HG02885 (cell line): ENCODE results near the gene DSCAM.

Experiments used
- ATAC-seq: cut with Tn5 transposase; IDR thresholded peaks from one replicate; pipeline ENCODE4 v1.9.1; 2021; ENCODE audit warnings: mild to moderate bottlenecking; ENCODE audit not compliant: unreplicated experiment, poor library complexity

The DSCAM gene

GRCh38 chr21:40623528-40623927, 223.4 kb downstream of the DSCAM start:
- no peak for ATAC-seq

- no peak for ATAC-seq
These were observed 224.4 kb downstream of the DSCAM start for GRCh38 chr21:40622531-40622930.

- ATAC-seq: no peak
These were observed 226.4 kb downstream of the DSCAM start for GRCh38 chr21:40620386-40621145.

- ATAC-seq: no peak
These were observed 228.6 kb downstream of the DSCAM start for GRCh38 chr21:40618191-40618973.

- ATAC-seq: no peak
These were observed 230.6 kb downstream of the DSCAM start for GRCh38 chr21:40616377-40616704.

GRCh38 chr21:40615505-40616376, 231.2 kb downstream of the DSCAM start:
- ATAC-seq: no peak

GRCh38 chr21:40613546-40614030, 233.4 kb downstream of the DSCAM start:
- no peak for ATAC-seq

GRCh38 chr21:40610345-40610744, 236.6 kb downstream of the DSCAM start:
- no peak for ATAC-seq

- ATAC-seq: no peak
These were observed 240.6 kb downstream of the DSCAM start for GRCh38 chr21:40606341-40606740.

GRCh38 chr21:40605094-40605493, 241.9 kb downstream of the DSCAM start:
- ATAC-seq: no peak

- no peak for ATAC-seq
These were observed 243.2 kb downstream of the DSCAM start for GRCh38 chr21:40603774-40604173.

GRCh38 chr21:40602080-40602479, 244.9 kb downstream of the DSCAM start:
- no peak for ATAC-seq

GRCh38 chr21:40595806-40596205, 251.2 kb downstream of the DSCAM start:
- ATAC-seq: no peak

GRCh38 chr21:40587736-40588346, 259.1 kb downstream of the DSCAM start:
- no peak for ATAC-seq

- no peak for ATAC-seq
These were observed 260.4 kb downstream of the DSCAM start for GRCh38 chr21:40586575-40586974.

- ATAC-seq: no peak
These were observed 269.5 kb downstream of the DSCAM start for GRCh38 chr21:40577285-40578043.

- ATAC-seq: no peak
These were observed 271.0 kb downstream of the DSCAM start for GRCh38 chr21:40575976-40576375.

GRCh38 chr21:40569357-40569756, 277.6 kb downstream of the DSCAM start:
- ATAC-seq: no peak

GRCh38 chr21:40568807-40569206, 278.2 kb downstream of the DSCAM start:
- ATAC-seq: no peak

- no peak for ATAC-seq
These were observed 279.5 kb downstream of the DSCAM start for GRCh38 chr21:40567501-40567900.
